Neural crest cell (in vitro differentiated cells): Measurements from ENCODE around the gene SYNM. TPM values are rescaled to one million over a fixed set of nuclear protein-coding genes. Genes with fewer than 3 reads are reported as not detected.

Experiments
- DNase-seq: peaks from one replicate; pipeline ENCODE4 v3.0.0; 2021; ENCODE audit warnings: low read depth, mixed read lengths, low spot score
- H3K27ac Mint-ChIP-seq: one replicate; pipeline ENCODE4 v1.8.0; 2021; ENCODE audit warnings: mild to moderate bottlenecking, mixed read lengths; ENCODE audit not compliant: unreplicated experiment
- H3K27me3 Mint-ChIP-seq: 2 replicates; pipeline ENCODE4 v1.8.0; 2021; ENCODE audit warnings: low read depth, mild to moderate bottlenecking, mixed read lengths
- H3K36me3 Mint-ChIP-seq: 2 replicates; pipeline ENCODE4 v1.8.0; 2021; ENCODE audit warnings: low read depth, mild to moderate bottlenecking, mixed read lengths
- H3K4me1 Mint-ChIP-seq: 2 replicates; pipeline ENCODE4 v1.8.0; 2021; ENCODE audit warnings: mixed read lengths
- H3K4me3 Mint-ChIP-seq: one replicate; pipeline ENCODE4 v1.8.0; 2021; ENCODE audit warnings: mild to moderate bottlenecking, mixed read lengths
- H3K9me3 Mint-ChIP-seq: 2 replicates; pipeline ENCODE4 v1.8.0; 2021; ENCODE audit warnings: mixed read lengths
- total RNA-seq: library from RNA; stranded (reverse); gene quantifications from 2 replicates; pipeline ENCODE4 v1.2.1, GENCODE V29; 2021
- TF ChIP-seq, protein P1 (sequence below): fragments of 200-600 bp; sonication (generic); conservative IDR thresholded peaks from 2 replicates; pipeline ENCODE4 v1.5.0; 2021; ENCODE audit warnings: antibody characterized with exemption, mild to moderate bottlenecking

SYNM gene
- total RNA-seq, 1 donor from 2014 or later: 3.1 TPM

DNA sequence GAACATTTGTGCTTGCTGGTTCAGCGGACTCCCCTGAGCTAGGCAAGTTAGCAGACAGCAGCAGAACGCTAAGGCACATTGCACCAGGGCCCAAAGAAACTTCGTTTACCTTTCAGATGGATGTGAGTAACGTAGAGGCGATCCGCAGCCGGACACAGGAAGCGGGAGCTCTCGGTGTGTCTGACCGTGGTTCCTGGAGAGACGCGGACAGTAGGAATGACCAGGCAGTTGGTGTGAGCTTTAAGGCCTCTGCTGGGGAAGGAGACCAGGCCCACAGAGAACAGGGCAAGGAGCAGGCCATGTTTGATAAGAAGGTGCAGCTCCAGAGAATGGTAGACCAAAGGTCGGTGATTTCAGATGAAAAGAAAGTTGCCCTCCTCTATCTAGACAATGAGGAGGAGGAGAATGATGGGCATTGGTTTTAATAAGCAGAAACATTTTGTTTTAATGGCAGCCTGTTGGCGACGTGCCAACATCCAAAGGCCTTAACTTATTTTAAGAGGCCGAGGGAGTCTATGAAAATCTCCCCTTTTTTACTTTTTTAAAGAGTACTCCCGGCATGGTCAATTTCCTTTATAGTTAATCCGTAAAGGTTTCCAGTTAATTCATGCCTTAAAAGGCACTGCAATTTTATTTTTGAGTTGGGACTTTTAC, 27.9 kb downstream of the SYNM start:
- peaks cover 15% of the 10 kb centered on the region for H3K4me1 Mint-ChIP-seq
- H3K27me3 Mint-ChIP-seq: no peaks in the 10 kb centered on the region
- no peaks in the 10 kb centered on the region for H3K9me3 Mint-ChIP-seq
- no peak overlapping the region for H3K27ac Mint-ChIP-seq
- no peak for DNase-seq
- TF ChIP-seq, protein P1, sequence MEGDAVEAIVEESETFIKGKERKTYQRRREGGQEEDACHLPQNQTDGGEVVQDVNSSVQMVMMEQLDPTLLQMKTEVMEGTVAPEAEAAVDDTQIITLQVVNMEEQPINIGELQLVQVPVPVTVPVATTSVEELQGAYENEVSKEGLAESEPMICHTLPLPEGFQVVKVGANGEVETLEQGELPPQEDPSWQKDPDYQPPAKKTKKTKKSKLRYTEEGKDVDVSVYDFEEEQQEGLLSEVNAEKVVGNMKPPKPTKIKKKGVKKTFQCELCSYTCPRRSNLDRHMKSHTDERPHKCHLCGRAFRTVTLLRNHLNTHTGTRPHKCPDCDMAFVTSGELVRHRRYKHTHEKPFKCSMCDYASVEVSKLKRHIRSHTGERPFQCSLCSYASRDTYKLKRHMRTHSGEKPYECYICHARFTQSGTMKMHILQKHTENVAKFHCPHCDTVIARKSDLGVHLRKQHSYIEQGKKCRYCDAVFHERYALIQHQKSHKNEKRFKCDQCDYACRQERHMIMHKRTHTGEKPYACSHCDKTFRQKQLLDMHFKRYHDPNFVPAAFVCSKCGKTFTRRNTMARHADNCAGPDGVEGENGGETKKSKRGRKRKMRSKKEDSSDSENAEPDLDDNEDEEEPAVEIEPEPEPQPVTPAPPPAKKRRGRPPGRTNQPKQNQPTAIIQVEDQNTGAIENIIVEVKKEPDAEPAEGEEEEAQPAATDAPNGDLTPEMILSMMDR: no peak
- peaks cover 22% of the 10 kb centered on the region for H3K36me3 Mint-ChIP-seq
- no peak overlapping the region for H3K4me3 Mint-ChIP-seq

DNA sequence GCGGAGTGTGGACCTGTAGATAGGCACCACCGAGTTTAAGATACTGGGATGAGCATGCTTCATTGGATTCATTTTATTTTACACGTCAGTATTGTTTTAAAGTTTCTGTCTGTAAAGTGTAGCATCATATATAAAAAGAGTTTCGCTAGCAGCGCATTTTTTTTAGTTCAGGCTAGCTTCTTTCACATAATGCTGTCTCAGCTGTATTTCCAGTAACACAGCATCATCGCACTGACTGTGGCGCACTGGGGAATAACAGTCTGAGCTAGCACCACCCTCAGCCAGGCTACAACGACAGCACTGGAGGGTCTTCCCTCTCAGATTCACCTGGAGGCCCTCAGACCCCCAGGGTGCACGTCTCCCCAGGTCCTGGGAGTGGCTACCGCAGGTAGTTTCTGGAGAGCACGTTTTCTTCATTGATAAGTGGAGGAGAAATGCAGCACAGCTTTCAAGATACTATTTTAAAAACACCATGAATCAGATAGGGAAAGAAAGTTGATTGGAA, 29.5 kb downstream of the SYNM start:
- Mint-ChIP-seq H3K4me1 (peaks cover 15% of the 10 kb centered on the region), H3K4me3 (no peak overlapping the region), H3K27ac (no peak overlapping the region), H3K36me3 (peaks cover 20% of the 10 kb centered on the region), H3K9me3 (no peaks in the 10 kb centered on the region), H3K27me3 (no peaks in the 10 kb centered on the region)
- TF ChIP-seq, protein P1: no peak
- no peak for DNase-seq

DNA sequence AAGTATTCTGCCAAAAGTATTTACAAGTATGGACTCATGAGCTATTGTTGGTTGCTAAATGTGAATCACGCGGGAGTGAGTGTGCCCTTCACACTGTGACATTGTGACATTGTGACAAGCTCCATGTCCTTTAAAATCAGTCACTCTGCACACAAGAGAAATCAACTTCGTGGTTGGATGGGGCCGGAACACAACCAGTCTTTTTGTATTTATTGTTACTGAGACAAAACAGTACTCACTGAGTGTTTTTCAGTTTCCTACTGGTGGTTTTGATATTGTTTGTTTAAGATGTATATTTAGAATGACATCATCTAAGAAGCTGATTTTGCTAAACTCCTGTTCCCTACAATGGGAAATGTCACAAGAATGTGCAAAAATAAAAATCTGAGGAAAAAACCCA, 30.3 kb downstream of the SYNM start:
- Mint-ChIP-seq H3K27ac (no peak overlapping the region), H3K36me3 (peaks cover 11% of the 10 kb centered on the region), H3K9me3 (no peaks in the 10 kb centered on the region), H3K27me3 (no peaks in the 10 kb centered on the region), H3K4me3 (no peak overlapping the region), H3K4me1 (peaks cover 15% of the 10 kb centered on the region)
- TF ChIP-seq, protein P1: no peak
- DNase-seq: no peak

DNA sequence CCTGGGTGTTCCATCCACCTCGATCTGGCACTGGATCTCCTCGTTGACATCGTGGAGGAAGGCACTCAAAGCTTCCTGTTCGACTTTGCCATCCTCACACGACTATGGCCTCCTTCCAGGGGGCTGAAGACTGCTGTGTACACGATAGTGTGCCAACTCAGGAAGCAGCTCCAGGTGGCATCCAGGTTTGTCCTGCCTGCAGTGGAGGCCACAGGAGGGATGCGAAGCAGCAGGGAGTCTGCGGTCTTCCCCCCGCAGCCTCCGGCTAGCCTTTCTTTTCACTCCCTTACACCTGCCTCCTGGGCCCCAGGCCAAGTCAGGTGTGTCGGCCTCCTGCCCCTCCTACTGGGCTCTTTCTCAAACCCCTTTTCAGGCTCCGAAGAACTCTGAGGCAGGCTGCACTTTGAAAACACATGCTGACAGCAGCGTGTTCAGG, 32.2 kb downstream of the SYNM start:
- Mint-ChIP-seq H3K27me3 (no peaks in the 10 kb centered on the region), H3K27ac (no peak overlapping the region), H3K36me3 (peaks cover 8% of the 10 kb centered on the region), H3K9me3 (no peaks in the 10 kb centered on the region), H3K4me3 (no peak overlapping the region), H3K4me1 (peaks cover 15% of the 10 kb centered on the region)
- no peak for DNase-seq
- TF ChIP-seq, protein P1: no peak

DNA sequence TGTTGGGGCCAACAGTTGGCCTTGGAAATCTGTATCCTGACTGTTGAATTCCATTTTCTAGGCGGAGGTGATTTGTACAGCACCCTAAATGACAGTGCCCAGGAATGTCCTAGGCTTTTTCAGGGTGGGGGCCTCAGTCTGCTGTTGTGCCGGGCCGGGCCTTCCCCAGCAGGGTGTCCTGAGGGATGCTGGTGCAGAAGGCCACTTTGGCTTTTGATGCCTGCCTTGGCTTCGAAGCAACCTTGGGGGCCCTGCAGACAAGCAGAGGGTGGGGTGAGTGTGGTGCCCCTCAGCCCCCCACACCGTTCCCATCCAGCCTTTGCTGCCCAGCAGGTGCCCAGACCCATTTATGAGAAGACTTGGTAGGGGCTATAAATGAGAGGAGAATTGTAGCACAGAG, 33.0 kb downstream of the SYNM start:
- Mint-ChIP-seq H3K4me1 (peaks cover 21% of the 10 kb centered on the region), H3K27ac (no peak overlapping the region), H3K9me3 (no peaks in the 10 kb centered on the region), H3K4me3 (no peak overlapping the region), H3K27me3 (no peaks in the 10 kb centered on the region), H3K36me3 (peaks cover 8% of the 10 kb centered on the region)
- TF ChIP-seq, protein P1: no peak
- no peak for DNase-seq
